ENCODE measurements around the gene ATXN10. TPM values are rescaled to one million over a fixed set of nuclear protein-coding genes. Genes with fewer than 3 reads are reported as not detected.

ATXN10 gene
- total and polyA plus RNA-seq, 2 of the 13 experiments (the other 11 are each of a cell fraction or from before 2014, with no cell fraction given) = 60.1 to 194 TPM

DNA sequence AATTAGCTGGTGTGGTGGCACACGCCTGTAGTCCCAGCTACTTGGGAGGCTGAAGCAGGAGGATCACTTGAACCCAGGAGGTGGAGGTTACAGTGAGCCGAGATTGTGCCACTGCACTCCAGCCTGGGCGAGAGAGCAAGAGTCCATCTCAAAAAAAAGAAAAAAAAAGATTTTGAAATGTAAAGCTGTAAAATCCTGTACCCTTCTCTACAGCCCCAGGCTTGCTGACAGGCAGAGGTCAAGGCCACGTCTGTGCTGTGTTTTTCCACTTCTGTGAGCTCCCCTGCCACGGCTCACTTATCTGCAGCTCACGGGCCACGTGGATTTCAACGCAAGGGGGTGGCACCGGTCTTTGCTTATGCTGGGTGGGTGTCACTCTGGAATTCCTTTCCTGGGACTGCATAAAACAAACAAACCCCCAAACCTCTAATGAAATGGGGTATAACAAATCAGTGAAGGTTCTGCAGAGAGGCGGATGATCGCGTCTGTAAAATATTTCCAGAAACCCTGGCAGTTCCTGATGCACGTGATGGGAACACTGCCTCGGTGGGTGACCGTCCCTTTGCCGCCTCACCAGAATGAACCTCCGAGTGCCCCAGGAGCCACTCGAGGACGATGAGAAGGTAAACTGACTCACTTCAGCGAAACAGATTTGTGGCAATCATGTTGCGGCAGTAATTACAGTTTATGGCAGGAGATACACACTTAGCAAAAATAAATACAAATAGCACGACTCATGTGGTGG lies 44.0 kb upstream of the ATXN10 start:
- H4K20me1 ChIP-seq (ENCODE audit: insufficient read depth, low read length) = no peaks in the 10 kb centered on the region
- 20% methylated on average over 18 of the region's 22 CpGs for WGBS (ENCODE audit: low lambda C conversion rate)
- in situ Hi-C loops (cut with HindIII; ENCODE audit: extremely low pct_ligation_motif_present, low pct_unique_long_range_greater_than_20kb) (loop anchor here (25.0 kb wide), 1 partner anchor 485 kb away; no protein-coding TSS in a partner anchor), intact Hi-C loops (cut with micrococcal nuclease; ENCODE audit: unreplicated experiment) (loop anchor here (2.0 kb wide), 1 partner anchor 31 kb away; no protein-coding TSS in a partner anchor)
- peaks cover 78% of the 10 kb centered on the region for H3K4me1 ChIP-seq (ENCODE audit: insufficient read depth, low read length)
- peak overlapping the region; percentile 46 for H3K4me2 ChIP-seq (ENCODE audit: low read depth, low read length)
- POLR2A ChIA-PET = interaction anchor here (0.5 to 1.7 kb wide), 2 partner anchors 10 to 11 kb away, joined by 3 to 4 read pairs; no protein-coding TSS in a partner anchor
- FAIRE-seq (peak; percentile 77), ATAC-seq (no peak; the same call in 2 of the 3 replicates), DNase-seq (ENCODE audit: low spot score) (peak; percentile 66)
- BruUV-seq (replicated peaks) = no TSS peak
- H3K27me3 ChIP-seq (ENCODE audit: control insufficient read depth in 1 of 2, insufficient read depth in 2 of 2, low read length in 2 of 2) = peaks cover 0 to 5% of the 10 kb centered on the region in 2 experiments; a peak in 3 of 5 replicates
- no peak overlapping the region for H3K9ac ChIP-seq (ENCODE audit: insufficient read depth, low read depth, low read length)
- 0 out of 6 replicates have a peak overlapping the region, but pooled peaks of 1 of the 3 experiments have one; percentile 0 for H3K4me3 ChIP-seq (replicated peaks in 1 of 3; ENCODE audit: insufficient read depth in 1 of 3, low read depth in 2 of 3, low read length in 3 of 3)
- no peaks in the 10 kb centered on the region for H3K36me3 ChIP-seq (replicated peaks in 1 of 2; ENCODE audit: control insufficient read depth in 1 of 2, insufficient read depth in 2 of 2, low read length in 2 of 2)
- peak overlapping the region; percentile 56 for H3K27ac ChIP-seq (ENCODE audit: extremely low read length, insufficient read depth, low read length)
- CTCF ChIA-PET (ENCODE audit: low intra/inter-chr PET ratio, low total read pairs) = no interaction called here
- no peak overlapping the region for H2AFZ ChIP-seq (ENCODE audit: low read length)
- no peaks in the 10 kb centered on the region for H3K79me2 ChIP-seq (ENCODE audit: insufficient read depth, low read length)
- no peaks in the 10 kb centered on the region for H3K9me3 ChIP-seq (ENCODE audit: low read length)
- TF ChIP-seq HOXA3 (CRISPR knock-in tag; IDR thresholded peaks at IDR 0.05) (peak; percentile 54; the same call in 1 of the 2 replicates), ZNF589 (CRISPR knock-in tag; conservative IDR thresholded peaks at IDR 0.05) (no peak), BCL6 (CRISPR knock-in tag; IDR thresholded peaks at IDR 0.05) (peak; percentile 36; the same call in 1 of the 2 replicates), ZNF619 (CRISPR knock-in tag; IDR thresholded peaks at IDR 0.05) (no peak), FOXK1 (CRISPR knock-in tag; IDR thresholded peaks at IDR 0.05; ENCODE audit: borderline replicate concordance, low read depth) (peak; percentile 24; the same call in 1 of the 2 replicates), ZNF737 (CRISPR knock-in tag; IDR thresholded peaks at IDR 0.05; ENCODE audit: borderline replicate concordance) (no peak), SOX13 (IDR thresholded peaks at IDR 0.05) (no peak), SOX13 (CRISPR knock-in tag; conservative IDR thresholded peaks at IDR 0.05 in 1 of 2, IDR thresholded peaks at IDR 0.05 in 1 of 2) (peak in 1 of 2 experiments; percentile 55; a peak in 2 of 4 replicates), FOXO4 (CRISPR knock-in tag; conservative IDR thresholded peaks at IDR 0.05) (no peak), ZNF24 (IDR thresholded peaks at IDR 0.05) (no peak), KDM1A (CRISPR knock-in tag; IDR thresholded peaks at IDR 0.05) (peak; percentile 97), KAT7 (CRISPR knock-in tag; IDR thresholded peaks at IDR 0.05; ENCODE audit: borderline replicate concordance) (no peak), CBX5 (CRISPR knock-in tag; IDR thresholded peaks at IDR 0.05; ENCODE audit: borderline replicate concordance) (peak; percentile 11; the same call in 1 of the 2 replicates), ZBTB10 (CRISPR knock-in tag; IDR thresholded peaks at IDR 0.05; ENCODE audit: borderline replicate concordance) (no peak), ZNF317 (CRISPR knock-in tag; IDR thresholded peaks at IDR 0.05) (no peak)
- TF ChIP-seq, protein P1, sequence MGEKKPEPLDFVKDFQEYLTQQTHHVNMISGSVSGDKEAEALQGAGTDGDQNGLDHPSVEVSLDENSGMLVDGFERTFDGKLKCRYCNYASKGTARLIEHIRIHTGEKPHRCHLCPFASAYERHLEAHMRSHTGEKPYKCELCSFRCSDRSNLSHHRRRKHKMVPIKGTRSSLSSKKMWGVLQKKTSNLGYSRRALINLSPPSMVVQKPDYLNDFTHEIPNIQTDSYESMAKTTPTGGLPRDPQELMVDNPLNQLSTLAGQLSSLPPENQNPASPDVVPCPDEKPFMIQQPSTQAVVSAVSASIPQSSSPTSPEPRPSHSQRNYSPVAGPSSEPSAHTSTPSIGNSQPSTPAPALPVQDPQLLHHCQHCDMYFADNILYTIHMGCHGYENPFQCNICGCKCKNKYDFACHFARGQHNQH (CRISPR knock-in tag; IDR thresholded peaks at IDR 0.05) = peak; percentile 82; the same call in 1 of the 2 replicates
- TF ChIP-seq, protein P2, sequence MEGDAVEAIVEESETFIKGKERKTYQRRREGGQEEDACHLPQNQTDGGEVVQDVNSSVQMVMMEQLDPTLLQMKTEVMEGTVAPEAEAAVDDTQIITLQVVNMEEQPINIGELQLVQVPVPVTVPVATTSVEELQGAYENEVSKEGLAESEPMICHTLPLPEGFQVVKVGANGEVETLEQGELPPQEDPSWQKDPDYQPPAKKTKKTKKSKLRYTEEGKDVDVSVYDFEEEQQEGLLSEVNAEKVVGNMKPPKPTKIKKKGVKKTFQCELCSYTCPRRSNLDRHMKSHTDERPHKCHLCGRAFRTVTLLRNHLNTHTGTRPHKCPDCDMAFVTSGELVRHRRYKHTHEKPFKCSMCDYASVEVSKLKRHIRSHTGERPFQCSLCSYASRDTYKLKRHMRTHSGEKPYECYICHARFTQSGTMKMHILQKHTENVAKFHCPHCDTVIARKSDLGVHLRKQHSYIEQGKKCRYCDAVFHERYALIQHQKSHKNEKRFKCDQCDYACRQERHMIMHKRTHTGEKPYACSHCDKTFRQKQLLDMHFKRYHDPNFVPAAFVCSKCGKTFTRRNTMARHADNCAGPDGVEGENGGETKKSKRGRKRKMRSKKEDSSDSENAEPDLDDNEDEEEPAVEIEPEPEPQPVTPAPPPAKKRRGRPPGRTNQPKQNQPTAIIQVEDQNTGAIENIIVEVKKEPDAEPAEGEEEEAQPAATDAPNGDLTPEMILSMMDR (CRISPR knock-in tag; IDR thresholded peaks at IDR 0.05) = peak; percentile 42

Data from HepG2 (cell line).